Peyer's patch (tissue), 4 donors: ENCODE results near the gene TEX52.

Experiments used
- POLR2A ChIP-seq, 2 donors: fragments of 450-650 bp; IDR thresholded peaks; one replicate each; pipeline ENCODE4 v1.5.1; 2017; ENCODE audit warnings: antibody characterized with exemption in 2 of 2, mild to moderate bottlenecking in 2 of 2, moderate library complexity in 2 of 2
- TF ChIP-seq, protein P1 (sequence below), 6 experiments: fragments of 450-650 bp in 4 of 6; fragments of 200-600 bp in 2 of 6; sonication (generic) in 1 of 6; IDR thresholded peaks; one replicate each; pipeline ENCODE4 v1.5.1; 2017 to 2019; ENCODE audit warnings: antibody characterized with exemption in 6 of 6, mild to moderate bottlenecking in 3 of 6, moderate library complexity in 1 of 6

DNA sequence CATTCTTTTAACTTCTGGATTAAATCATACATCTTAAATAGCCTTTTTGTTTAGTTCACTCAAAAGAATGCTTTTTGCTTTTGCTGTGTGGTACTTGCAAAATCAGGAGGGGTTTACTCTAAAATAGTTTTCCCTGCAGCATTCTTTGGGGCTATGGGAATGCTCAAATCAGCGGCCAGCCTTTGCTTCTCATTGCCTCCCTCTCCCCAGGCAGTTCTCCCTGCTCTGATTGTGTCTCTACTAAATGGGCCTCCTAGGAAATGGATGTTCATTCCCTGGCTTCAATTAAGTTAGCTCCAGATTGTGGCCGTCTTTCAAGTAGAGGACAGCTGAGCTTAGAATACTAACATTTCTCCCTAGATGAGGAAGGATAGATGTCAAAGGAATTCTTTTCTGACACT is 38.2 kb upstream of the TEX52 start:
- TF ChIP-seq, protein P1, sequence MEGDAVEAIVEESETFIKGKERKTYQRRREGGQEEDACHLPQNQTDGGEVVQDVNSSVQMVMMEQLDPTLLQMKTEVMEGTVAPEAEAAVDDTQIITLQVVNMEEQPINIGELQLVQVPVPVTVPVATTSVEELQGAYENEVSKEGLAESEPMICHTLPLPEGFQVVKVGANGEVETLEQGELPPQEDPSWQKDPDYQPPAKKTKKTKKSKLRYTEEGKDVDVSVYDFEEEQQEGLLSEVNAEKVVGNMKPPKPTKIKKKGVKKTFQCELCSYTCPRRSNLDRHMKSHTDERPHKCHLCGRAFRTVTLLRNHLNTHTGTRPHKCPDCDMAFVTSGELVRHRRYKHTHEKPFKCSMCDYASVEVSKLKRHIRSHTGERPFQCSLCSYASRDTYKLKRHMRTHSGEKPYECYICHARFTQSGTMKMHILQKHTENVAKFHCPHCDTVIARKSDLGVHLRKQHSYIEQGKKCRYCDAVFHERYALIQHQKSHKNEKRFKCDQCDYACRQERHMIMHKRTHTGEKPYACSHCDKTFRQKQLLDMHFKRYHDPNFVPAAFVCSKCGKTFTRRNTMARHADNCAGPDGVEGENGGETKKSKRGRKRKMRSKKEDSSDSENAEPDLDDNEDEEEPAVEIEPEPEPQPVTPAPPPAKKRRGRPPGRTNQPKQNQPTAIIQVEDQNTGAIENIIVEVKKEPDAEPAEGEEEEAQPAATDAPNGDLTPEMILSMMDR (IDR thresholded peaks at IDR 0.05): no peak
- no peak for TF ChIP-seq POLR2A (IDR thresholded peaks at IDR 0.05)
